ENCODE measurements around the gene P2RX6. TPM values are rescaled to one million over a fixed set of nuclear protein-coding genes. Genes with fewer than 3 reads are reported as not detected.
A peak's percentile ranks its signal among the peaks of the same experiment; 100 is the strongest.

Gene P2RX6
- total RNA-seq, 2 experiments from 2014 or later: 0.27 TPM

GRCh38 chr22:20982563-20982882 is 32.4 kb upstream of the P2RX6 start:
- H3K27ac Mint-ChIP-seq: peak overlapping the region; percentile 90
- no peak for DNase-seq
- H3K27me3 Mint-ChIP-seq: no peaks in the 10 kb centered on the region
- H3K4me3 Mint-ChIP-seq: peak overlapping the region; percentile 84
- peaks cover 12% of the 10 kb centered on the region for H3K36me3 Mint-ChIP-seq (ENCODE audit: low read depth)
- ChIA-PET POLR2A (interaction anchor here (0.6 kb wide), 1 partner anchor 20 kb away, joined by 4 read pairs; no protein-coding TSS in a partner anchor), CTCF (interaction anchor here (0.7 to 1.8 kb wide), 8 partner anchors 8 to 120 kb away, joined by 3 to 7 read pairs (median 3); partner anchors contain the start of gene CRKL)
- H3K9me3 Mint-ChIP-seq: peaks cover 10% of the 10 kb centered on the region
- H3K4me1 Mint-ChIP-seq: peaks cover 39% of the 10 kb centered on the region

- H3K4me1 Mint-ChIP-seq: peaks cover 39% of the 10 kb centered on the region
- peaks cover 16% of the 10 kb centered on the region for H3K36me3 Mint-ChIP-seq (ENCODE audit: low read depth)
- H3K27ac Mint-ChIP-seq: peak overlapping the region; percentile 90
- H3K4me3 Mint-ChIP-seq: peak overlapping the region; percentile 84
- ChIA-PET POLR2A (no interaction called here), CTCF (interaction anchor here (1.8 kb wide), 1 partner anchor 12 kb away, joined by 7 read pairs; no protein-coding TSS in a partner anchor)
- H3K27me3 Mint-ChIP-seq: no peaks in the 10 kb centered on the region
- DNase-seq: no peak
- H3K9me3 Mint-ChIP-seq: peaks cover 8% of the 10 kb centered on the region
These were observed 31.7 kb upstream of the P2RX6 start for GRCh38 chr22:20983081-20983771.

GRCh38 chr22:20985720-20986119 is 29.2 kb upstream of the P2RX6 start:
- CTCF ChIA-PET: interaction anchor here (1.3 kb wide), 1 partner anchor 15 kb away, joined by 3 read pairs; no protein-coding TSS in a partner anchor
- H3K27me3 Mint-ChIP-seq: no peaks in the 10 kb centered on the region

GRCh38 chr22:20986365-20986764 is 28.6 kb upstream of the P2RX6 start:
- peaks cover 26% of the 10 kb centered on the region for H3K4me1 Mint-ChIP-seq

More at GRCh38 chr22:20985720-20986119, 29.2 kb upstream of the P2RX6 start:
- peaks cover 13% of the 10 kb centered on the region for H3K36me3 Mint-ChIP-seq (ENCODE audit: low read depth)
- no peak overlapping the region for H3K27ac Mint-ChIP-seq
- POLR2A ChIA-PET: interaction anchor here (0.6 kb wide), 1 partner anchor 16 kb away, joined by 3 read pairs; no protein-coding TSS in a partner anchor
- H3K4me3 Mint-ChIP-seq: no peak overlapping the region
- H3K4me1 Mint-ChIP-seq: peaks cover 33% of the 10 kb centered on the region
- H3K9me3 Mint-ChIP-seq: no peaks in the 10 kb centered on the region
- no peak for DNase-seq

GRCh38 chr22:20987375-20987774 is 27.6 kb upstream of the P2RX6 start:
- H3K36me3 Mint-ChIP-seq (ENCODE audit: low read depth): peaks cover 13% of the 10 kb centered on the region
- CTCF ChIA-PET: no interaction called here
- no peaks in the 10 kb centered on the region for H3K27me3 Mint-ChIP-seq
- POLR2A ChIA-PET: no interaction called here
- no peaks in the 10 kb centered on the region for H3K9me3 Mint-ChIP-seq
- H3K27ac Mint-ChIP-seq: no peak overlapping the region
- H3K4me3 Mint-ChIP-seq: no peak overlapping the region
- DNase-seq: no peak
- peaks cover 23% of the 10 kb centered on the region for H3K4me1 Mint-ChIP-seq

More at GRCh38 chr22:20986365-20986764, 28.6 kb upstream of the P2RX6 start:
- no peak overlapping the region for H3K27ac Mint-ChIP-seq
- no peaks in the 10 kb centered on the region for H3K9me3 Mint-ChIP-seq
- no peak for DNase-seq
- no peak overlapping the region for H3K4me3 Mint-ChIP-seq
- H3K36me3 Mint-ChIP-seq (ENCODE audit: low read depth): peaks cover 13% of the 10 kb centered on the region
- ChIA-PET POLR2A (no interaction called here), CTCF (interaction anchor here (1.3 kb wide), 1 partner anchor 14 kb away, joined by 3 read pairs; no protein-coding TSS in a partner anchor)
- H3K27me3 Mint-ChIP-seq: no peaks in the 10 kb centered on the region

- ChIA-PET CTCF (interaction anchor here (0.7 kb wide), 1 partner anchor 74 kb away, joined by 7 read pairs; no protein-coding TSS in a partner anchor), POLR2A (no interaction called here)
- Mint-ChIP-seq H3K27ac (no peak overlapping the region), H3K4me3 (no peak overlapping the region), H3K27me3 (no peaks in the 10 kb centered on the region), H3K36me3 (ENCODE audit: low read depth) (peaks cover 16% of the 10 kb centered on the region), H3K4me1 (peaks cover 13% of the 10 kb centered on the region), H3K9me3 (no peaks in the 10 kb centered on the region)
- DNase-seq: no peak
These were observed 26.2 kb upstream of the P2RX6 start for GRCh38 chr22:20988573-20989322.

GRCh38 chr22:20989323-20990138 is 25.4 kb upstream of the P2RX6 start:
- Mint-ChIP-seq H3K27ac (no peak overlapping the region), H3K9me3 (no peaks in the 10 kb centered on the region), H3K4me3 (no peak overlapping the region), H3K36me3 (ENCODE audit: low read depth) (peaks cover 16% of the 10 kb centered on the region), H3K27me3 (no peaks in the 10 kb centered on the region), H3K4me1 (peaks cover 10% of the 10 kb centered on the region)
- no peak for DNase-seq
- ChIA-PET POLR2A (no interaction called here), CTCF (interaction anchor here (0.7 to 1.9 kb wide), 2 partner anchors 13 to 73 kb away, joined by 5 to 7 read pairs; partner anchors contain the start of gene THAP7)

- Mint-ChIP-seq H3K4me1 (peaks cover 10% of the 10 kb centered on the region), H3K27me3 (no peaks in the 10 kb centered on the region), H3K4me3 (no peak overlapping the region), H3K36me3 (ENCODE audit: low read depth) (peaks cover 12% of the 10 kb centered on the region), H3K27ac (no peak overlapping the region), H3K9me3 (no peaks in the 10 kb centered on the region)
- CTCF ChIA-PET: interaction anchor here (0.9 to 1.9 kb wide), 2 partner anchors 8 to 12 kb away, joined by 3 to 5 read pairs; partner anchors contain the start of genes LZTR1 and THAP7
- no peak for DNase-seq
- POLR2A ChIA-PET: no interaction called here
These were observed 24.5 kb upstream of the P2RX6 start for GRCh38 chr22:20990184-20991180.

GRCh38 chr22:20991252-20992055 is 23.5 kb upstream of the P2RX6 start:
- H3K4me3 Mint-ChIP-seq: no peak overlapping the region
- no peak for DNase-seq
- CTCF ChIA-PET: interaction anchor here (0.9 to 1.9 kb wide), 2 partner anchors 9 to 11 kb away, joined by 3 to 5 read pairs; partner anchors contain the start of genes LZTR1 and THAP7
- POLR2A ChIA-PET: no interaction called here
- no peaks in the 10 kb centered on the region for H3K27me3 Mint-ChIP-seq
- H3K27ac Mint-ChIP-seq: no peak overlapping the region
- H3K4me1 Mint-ChIP-seq: peaks cover 10% of the 10 kb centered on the region
- H3K36me3 Mint-ChIP-seq (ENCODE audit: low read depth): peaks cover 8% of the 10 kb centered on the region
- no peaks in the 10 kb centered on the region for H3K9me3 Mint-ChIP-seq

- H3K4me3 Mint-ChIP-seq: no peak overlapping the region
- no peaks in the 10 kb centered on the region for H3K27me3 Mint-ChIP-seq
- no peaks in the 10 kb centered on the region for H3K9me3 Mint-ChIP-seq
- no peak overlapping the region for H3K27ac Mint-ChIP-seq
- peaks cover 7% of the 10 kb centered on the region for H3K36me3 Mint-ChIP-seq (ENCODE audit: low read depth)
- peaks cover 10% of the 10 kb centered on the region for H3K4me1 Mint-ChIP-seq
- no peak for DNase-seq
- ChIA-PET POLR2A (no interaction called here), CTCF (no interaction called here)
These were observed 22.9 kb upstream of the P2RX6 start for GRCh38 chr22:20992056-20992442.

Data from activated CD4-positive, alpha-beta T cell treated with anti-CD3 and anti-CD28 coated beads, Interleukin-2, amount 10 ng/mL, durations not matched to agents 7 days and 5 days (primary cell).